Stimulated activated CD4-positive, alpha-beta T cell treated with anti-CD3 and anti-CD28 coated beads, Interleukin-12 subunit alpha, Interleukin-12 subunit beta, amount 100 ng/mL, for 48 hours (primary cell): Measurements from ENCODE around the gene SNX15.

ENCODE experiments used
- DNase-seq, 3 donors: peaks; one replicate each; pipeline ENCODE4 v3.0.0-alpha.2; 2020; ENCODE audit warnings: low read depth in 2 of 3, low spot score in 1 of 3

The SNX15 gene

GRCh38 chr11:65055538-65055937 lies 28.3 kb downstream of the SNX15 start:
- DNase-seq = no peak

- DNase-seq = no peak
Measured at GRCh38 chr11:65056999-65057398, 29.8 kb downstream of the SNX15 start.

GRCh38 chr11:65057526-65057925 lies 30.3 kb downstream of the SNX15 start:
- DNase-seq = no peak

GRCh38 chr11:65058012-65058411 lies 30.8 kb downstream of the SNX15 start:
- no peak for DNase-seq

GRCh38 chr11:65058419-65059054 lies 31.3 kb downstream of the SNX15 start, which contains the start of gene NAALADL1:
NAALADL1 (minus strand) TSS chr11:65058553; CDS start chr11:65058521, 32 bp downstream.
- no peak for DNase-seq

GRCh38 chr11:65059523-65059922 lies 32.3 kb downstream of the SNX15 start:
- DNase-seq = no peak

GRCh38 chr11:65059959-65060824 lies 33.0 kb downstream of the SNX15 start:
- no peak for DNase-seq

GRCh38 chr11:65060913-65061408 lies 33.7 kb downstream of the SNX15 start:
- DNase-seq = no peak

- no peak for DNase-seq
Measured at GRCh38 chr11:65063532-65063931, 36.3 kb downstream of the SNX15 start.

- DNase-seq = no peak
Measured at GRCh38 chr11:65064847-65065240, 37.6 kb downstream of the SNX15 start.

- DNase-seq = no peak
Measured at GRCh38 chr11:65065851-65066250, 38.6 kb downstream of the SNX15 start.

GRCh38 chr11:65066315-65066714 lies 39.1 kb downstream of the SNX15 start:
- DNase-seq = no peak

- no peak for DNase-seq
Measured at GRCh38 chr11:65066805-65067291, 39.6 kb downstream of the SNX15 start.

- no peak for DNase-seq
Measured at GRCh38 chr11:65067446-65067845, 40.2 kb downstream of the SNX15 start.

- no peak for DNase-seq
Measured at GRCh38 chr11:65069217-65069616, 42.0 kb downstream of the SNX15 start.

- DNase-seq = no peak
Measured at GRCh38 chr11:65071907-65072630, 44.8 kb downstream of the SNX15 start.

- DNase-seq = no peak
Measured at GRCh38 chr11:65072631-65072966, 45.4 kb downstream of the SNX15 start.

GRCh38 chr11:65077451-65077850 lies 50.2 kb downstream of the SNX15 start:
- DNase-seq = no peak

GRCh38 chr11:65078151-65078550 lies 50.9 kb downstream of the SNX15 start:
- DNase-seq = peak; percentile 38 to 55 (median 52)

- no peak for DNase-seq
Measured at GRCh38 chr11:65078786-65079342, 51.6 kb downstream of the SNX15 start.

- DNase-seq = no peak
Measured at GRCh38 chr11:65083134-65083833, 56.0 kb downstream of the SNX15 start.
